ENCODE measurements around the gene COL11A1.

- TF ChIP-seq CTCF (IDR thresholded peaks at IDR 0.05 in 4 of 5, conservative IDR thresholded peaks at IDR 0.05 in 1 of 5) = no peak
- no peak for TF ChIP-seq POLR2A (IDR thresholded peaks at IDR 0.05)
Measured at GRCh38 chr1:103144681-103145080, 36.4 kb upstream of the COL11A1 start.

All from gastrocnemius medialis (tissue), 4 donors.